NCI-H446 treated with DMSO at 0.1 percent for 48 hours (cell line): Measurements from ENCODE around the gene RNASEH1.
"Not testable (repeated sequence)": the region's sequence is repeated elsewhere in the genome, so short reads cannot be mapped to it uniquely, and the experiment has no call there.

Experiments used
- DNase-seq: peaks from one replicate; lab custom pipeline; 2025; lab: John Stamatoyannopoulos, UW

The RNASEH1 gene

DNA sequence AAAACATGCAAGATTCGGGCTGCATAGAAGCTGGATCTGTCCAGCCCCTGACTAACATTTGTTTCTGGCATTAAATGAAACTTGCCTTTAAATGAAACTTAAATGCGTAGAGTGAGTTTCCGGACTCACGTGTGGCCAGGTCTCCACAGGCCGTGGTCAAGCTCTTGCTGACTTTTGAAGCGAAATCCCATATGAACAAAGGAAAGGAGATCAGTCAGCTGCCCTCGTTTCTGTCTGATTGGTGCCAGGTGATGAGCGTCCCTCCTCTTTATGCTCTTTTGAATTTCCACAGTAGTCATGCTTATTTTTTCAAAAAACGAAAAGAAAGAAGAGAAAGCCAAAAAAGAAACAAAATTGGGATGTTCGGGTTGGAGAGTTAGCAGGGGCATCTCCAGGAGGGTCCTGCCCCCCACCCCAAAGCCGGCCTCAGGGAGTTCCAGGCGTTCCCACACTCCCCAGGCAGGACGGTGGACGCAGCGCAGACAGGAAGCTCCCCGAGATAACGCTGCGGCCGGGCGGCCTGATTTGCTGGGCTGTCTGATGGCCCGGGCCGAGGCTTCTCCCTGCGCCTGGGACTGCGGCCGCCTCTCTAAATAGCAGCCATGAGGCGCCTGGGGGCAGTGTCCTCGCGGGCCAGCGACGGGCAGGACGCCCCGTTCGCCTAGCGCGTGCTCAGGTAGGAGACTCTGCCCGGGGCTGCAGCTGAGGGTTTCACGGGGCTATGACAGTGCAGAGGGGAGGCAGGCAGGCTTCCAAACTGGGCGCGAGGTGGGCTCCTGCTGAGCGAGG lies 36.6 kb upstream of the RNASEH1 start, which contains the start of gene COLEC11:
Gene COLEC11 (plus strand): TSS at position 620 of the 789 bp plus-strand sequence. CDS start 9,229 bp downstream, outside the sequence.
- no peak for DNase-seq

DNA sequence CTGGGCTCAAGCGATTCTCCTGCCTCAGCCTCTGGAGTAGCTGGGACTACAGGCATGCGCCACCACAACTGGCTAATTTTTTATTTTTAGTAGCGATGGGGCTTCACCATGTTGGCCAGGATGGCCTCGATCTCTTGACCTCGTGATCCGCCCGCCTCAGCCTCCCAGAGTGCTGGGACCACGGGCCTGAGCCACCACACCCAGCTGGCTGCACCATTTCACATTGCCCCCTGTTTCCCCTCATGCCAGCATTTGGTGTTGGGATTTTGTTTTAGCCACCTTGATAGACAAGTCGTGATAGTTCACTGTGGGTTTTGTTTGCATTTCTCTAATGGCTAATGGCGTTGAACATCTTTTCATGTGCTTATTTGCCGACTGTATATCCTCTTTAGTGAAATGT lies 31.0 kb upstream of the RNASEH1 start:
- no peak for DNase-seq

DNA sequence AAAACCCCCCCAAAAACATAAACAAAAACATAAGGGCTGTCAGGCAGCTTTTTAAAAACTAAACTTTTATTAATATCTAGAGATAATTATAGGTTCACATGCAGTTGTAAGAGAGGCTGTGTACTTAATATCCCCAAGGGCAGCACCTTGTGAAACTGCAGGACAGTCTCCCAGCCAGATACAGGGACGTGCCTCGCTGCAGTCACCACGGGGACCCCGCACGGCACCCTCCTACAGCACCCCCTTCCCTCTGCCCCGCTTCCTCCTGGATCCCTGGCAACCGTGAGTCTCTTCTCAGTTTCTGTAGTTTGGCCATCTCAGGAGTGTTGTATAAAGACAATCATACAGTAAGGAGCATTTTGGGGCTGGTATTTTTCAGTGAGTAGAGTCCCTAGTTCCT lies 30.0 kb upstream of the RNASEH1 start:
- no peak for DNase-seq

DNA sequence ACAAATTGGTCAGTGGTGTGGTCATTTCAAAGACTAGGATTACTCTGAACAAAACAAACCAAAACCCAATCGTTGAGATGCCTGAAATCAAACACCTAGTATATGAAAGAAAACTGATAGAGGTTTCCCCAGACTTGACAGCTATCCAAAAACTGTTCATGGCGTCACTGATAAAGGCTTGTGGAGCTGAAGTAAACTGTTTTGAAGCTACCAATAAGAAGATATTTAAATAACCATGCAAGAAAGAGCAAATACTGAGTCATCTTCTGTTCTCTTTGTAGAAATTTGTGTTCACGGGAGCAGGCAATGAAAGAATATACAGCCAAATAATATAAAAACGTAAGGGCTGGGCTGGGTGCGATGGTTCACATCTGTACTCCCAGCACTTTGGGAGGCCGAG lies 29.3 kb upstream of the RNASEH1 start:
- no peak for DNase-seq

DNA sequence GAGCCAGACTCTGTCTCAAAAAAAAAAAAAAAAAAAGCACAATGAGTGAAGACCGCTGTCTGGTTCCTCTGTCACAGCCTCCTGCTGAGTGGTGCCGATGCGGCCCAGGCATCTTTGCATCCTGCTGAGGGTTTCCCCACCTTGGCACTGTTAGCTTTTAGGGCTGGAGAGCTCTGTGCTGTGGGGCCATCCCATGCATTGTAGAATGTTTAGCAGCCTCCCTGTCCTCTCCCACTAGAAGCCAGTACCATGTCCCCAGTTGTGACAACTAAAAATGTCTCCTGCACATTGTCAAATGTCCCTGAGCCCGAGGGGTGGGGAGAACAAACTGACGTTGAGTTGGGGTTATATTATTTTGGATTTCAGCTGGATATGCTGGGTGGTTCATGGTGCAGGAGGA lies 28.9 kb upstream of the RNASEH1 start:
- no peak for DNase-seq

DNA sequence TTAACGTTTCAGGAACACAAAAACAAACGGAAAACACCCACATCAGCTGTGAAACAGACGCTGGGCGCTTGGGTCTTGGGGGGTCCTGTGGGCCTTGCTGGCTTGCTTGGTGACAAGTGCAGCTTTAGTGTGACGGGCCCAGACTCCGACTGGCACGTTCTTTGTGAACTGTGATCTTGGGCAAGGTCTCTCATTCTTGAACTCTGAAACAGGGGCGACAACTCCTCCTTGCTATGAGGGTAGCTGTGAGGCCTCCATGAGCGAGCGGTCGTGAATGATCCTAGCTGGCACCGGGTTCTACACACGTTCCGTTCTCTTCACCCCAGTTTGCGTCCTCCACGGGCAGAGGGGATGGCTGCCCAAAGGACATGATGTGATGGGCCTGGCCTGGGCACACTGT lies 28.1 kb upstream of the RNASEH1 start:
- no peak for DNase-seq

DNA sequence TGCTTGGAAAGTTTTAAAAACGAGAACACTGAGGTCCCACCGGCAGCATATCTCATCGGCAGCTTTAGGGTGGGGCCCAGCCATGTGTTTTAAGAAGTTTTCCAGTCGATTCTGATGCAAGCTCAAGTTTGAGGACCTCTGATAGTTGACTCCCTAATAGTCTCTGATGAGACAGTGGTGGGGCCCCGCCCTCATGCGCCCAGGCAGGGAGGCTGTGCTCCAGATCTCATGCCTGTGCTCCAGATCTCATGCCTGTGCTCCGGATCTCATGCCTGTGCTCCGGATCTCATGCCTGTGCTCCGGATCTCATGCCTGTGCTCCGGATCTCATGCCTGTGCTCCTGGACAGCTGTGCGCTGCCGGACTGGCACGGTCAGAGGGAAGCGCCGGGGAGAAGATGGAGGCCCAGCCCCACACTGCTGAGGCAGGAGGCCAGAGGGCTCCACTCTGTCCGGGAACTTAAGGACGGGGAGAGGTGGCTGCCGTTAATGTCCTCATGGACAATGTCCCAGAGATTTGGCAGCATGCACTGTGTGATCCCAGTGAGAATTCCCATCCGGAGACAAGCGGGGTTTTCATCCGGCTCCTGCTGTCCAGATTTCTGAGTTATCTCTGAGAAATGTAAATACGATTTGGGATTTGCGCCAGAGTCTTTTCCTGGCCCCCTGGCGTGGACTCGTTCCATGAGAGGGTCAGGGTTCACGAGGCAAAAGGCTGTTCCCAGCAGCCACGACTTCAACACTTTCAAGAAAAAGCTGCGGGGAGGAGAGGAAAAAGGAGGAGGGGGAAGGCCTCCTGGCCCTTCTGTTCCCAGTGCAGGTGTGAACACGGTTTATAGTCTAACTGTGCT lies 27.4 kb upstream of the RNASEH1 start:
- no peak for DNase-seq

DNA sequence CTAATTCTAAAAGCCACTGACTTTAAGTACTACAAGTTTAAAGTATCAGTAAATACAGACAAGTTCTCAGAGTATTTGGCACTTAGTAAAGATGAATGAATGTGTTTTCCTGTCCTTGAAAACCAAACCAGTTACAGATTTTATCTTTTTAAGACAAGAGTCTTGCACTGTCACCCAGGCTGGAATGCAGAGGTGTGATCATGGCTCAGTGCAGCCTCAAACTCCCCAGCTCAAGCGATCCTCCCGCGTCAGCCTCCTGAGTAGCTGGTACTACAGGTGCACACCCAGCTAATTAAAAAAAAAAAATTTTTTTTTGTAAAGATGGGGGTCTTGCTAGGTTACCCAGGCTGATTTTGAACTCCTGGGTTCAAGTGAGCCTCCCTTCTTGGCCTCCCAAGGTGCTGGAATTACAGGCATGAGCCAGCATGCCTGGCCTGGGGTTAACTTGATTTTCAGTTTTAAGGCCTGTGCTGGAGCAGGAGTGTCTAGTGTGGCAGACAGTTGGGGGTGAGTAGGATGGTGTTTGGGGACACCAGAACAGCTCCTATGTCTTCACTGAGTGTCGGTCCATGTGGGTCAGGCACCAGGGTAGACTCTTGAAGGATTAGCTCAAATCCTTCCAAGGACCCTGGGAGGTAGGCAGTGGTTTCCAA lies 26.6 kb upstream of the RNASEH1 start:
- no peak for DNase-seq

DNA sequence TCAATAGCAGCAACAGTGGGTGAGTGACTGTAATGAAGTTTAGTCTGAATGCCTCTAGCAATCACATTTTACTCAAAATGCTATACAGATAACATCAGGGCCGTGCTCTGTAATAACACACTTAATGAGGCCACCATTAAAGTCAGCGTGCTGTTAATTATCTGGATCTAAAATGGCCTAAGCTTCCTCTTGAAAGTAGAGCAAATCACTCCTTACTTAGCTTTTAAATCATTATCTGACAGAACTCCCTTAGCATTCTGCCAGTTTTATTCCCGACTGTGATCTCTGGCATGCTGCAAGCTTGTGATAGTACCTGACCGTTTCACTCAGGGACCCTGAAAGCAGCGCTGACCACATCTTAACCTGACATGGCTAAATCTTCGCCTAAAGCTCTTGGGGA lies 25.9 kb upstream of the RNASEH1 start:
- DNase-seq = no peak

DNA sequence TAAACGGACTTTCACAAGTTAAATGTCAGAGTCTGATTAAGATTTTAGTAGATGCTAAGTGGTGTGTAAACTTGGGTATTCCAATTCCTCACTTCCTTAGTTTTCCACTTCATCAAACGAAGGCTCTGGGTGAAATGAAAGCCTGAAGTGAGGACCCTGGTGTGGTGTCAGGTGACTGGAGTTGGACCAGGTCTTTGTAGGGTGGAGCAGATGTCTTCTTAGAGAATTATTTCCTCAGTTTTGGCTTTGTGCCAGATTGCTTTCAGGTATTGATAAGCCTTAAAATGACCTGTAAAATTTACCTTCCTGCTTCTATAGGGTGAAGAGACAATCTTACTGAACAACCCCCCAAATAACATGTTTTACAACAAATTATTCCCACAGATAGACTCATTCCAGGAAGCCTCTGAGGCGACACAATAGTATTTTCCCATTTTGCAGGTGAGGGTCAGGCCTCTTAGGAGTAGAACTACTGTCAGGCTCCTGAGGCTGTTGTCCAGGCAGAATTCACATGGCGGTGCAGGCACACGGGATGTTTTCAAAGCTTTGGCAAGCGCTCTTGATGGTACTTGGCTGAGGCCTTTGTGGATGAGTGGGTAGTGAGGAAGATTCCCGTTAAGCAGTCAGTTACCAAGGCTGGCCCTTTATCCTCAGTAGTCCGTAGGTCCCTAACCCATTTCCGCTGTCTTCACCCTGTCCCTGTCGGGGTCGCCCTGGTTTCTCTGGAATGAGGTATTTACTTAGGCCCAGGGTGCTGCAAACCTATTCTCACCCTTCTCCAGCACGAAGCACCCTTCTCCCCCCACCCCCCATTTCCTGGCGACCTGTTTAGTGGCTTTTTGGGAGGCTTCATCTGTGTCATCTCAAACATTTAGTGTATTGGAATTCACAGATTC lies 23.5 kb upstream of the RNASEH1 start:
- no peak for DNase-seq

DNA sequence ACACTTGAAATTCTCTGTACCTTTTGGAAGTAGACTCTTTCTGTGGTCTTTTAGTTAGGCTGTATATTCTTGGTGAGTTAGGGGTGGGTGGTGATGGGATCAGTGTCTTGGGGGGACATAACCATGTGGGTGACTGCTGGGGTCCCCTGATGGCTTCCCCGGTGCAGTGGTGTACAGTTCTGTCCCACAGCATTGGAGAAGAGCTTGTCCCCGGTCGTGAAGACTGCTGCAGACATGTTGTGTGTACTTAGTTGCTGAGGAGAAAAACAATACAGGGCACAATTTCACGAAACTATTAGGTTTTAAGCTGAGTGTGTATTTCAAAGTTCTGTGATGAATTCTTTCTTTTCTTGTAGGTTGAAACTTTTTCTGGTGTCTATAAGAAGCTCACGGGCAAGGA lies 22.3 kb upstream of the RNASEH1 start:
- no peak for DNase-seq

DNA sequence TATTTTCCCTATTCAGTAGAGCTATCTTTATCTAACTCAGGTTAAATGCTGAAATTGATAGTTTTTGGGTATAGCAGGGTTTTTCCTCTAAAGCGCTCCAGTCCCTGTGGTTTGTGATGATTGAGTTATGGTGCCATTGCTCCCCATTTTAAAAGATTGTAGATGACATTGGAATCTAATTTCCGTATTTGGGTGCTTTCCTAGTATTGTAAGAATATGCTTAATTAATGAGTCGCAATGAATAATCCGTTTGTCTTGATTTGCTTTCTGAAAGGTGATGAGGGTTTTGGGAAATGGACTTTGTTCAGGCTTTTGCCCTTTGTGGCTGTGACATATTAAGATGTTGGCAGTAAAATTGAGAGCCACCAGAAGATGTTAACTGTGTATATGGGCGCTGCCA lies 20.9 kb upstream of the RNASEH1 start:
- DNase-seq = no peak

DNA sequence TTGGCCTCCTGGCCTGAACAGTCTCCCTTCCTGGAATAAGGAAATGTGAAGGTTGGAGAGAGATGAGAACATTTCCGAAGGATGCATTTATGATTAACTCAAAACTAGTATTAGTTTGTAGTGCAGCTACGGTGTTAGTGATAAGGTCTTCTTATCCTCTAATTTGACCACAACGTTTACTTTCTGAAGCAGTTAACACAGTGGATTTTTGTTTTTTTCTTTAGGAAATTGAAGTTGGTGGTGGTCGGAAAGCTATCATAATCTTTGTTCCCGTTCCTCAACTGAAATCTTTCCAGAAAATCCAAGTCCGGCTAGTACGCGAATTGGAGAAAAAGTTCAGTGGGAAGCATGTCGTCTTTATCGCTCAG lies 18.1 kb upstream of the RNASEH1 start:
- not testable (repeated sequence) for DNase-seq

DNA sequence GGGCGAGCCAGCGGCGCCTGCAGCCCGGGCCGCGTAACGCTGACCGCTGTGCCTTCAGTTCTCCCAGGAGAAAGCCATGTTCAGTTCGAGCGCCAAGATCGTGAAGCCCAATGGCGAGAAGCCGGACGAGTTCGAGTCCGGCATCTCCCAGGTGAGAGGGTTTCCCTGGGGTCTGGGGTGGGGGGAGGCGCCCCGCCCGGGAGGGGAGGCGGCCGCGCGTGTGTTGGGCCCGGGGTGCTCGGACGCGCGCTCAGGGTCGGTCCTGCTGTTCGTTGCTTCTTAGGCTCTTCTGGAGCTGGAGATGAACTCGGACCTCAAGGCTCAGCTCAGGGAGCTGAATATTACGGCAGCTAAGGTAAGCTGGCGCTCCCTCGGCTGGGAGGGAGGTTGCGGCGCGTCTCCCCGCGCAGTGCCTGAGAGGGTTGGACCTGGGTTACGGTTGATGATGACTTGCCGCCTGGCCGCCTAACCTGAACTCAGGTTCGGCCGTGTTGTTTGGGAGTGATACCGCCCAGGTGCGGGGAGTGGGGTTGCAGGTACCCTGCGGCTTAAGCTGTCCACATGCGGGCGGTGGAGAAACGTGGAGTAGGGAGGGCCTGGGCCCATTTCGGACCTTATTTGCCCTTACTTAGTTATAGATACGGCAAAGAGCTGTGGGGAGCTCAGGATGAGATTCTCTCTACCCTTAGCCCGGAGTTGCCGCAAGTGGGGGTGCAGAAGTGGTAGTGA lies 17.6 kb upstream of the RNASEH1 start:
- DNase-seq = no peak

DNA sequence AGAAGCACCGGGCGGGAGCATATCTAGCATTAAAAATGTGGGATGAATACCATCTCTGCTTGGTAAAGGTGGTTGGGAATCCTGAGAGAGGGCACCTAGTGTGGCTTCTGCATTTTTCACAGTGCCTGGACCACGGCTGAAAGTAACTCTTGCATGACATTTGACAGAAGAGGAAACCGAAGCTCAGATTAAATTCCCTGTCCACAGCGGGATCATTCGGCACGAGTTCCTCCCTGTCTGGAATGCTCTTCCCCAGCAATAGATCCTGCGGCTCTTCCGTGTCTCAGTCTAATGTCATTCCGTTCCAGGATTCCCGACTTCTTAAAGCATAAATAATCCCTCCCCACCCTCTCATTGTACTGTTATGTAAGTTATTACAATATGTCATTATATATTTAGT lies 16.0 kb upstream of the RNASEH1 start:
- DNase-seq = no peak

DNA sequence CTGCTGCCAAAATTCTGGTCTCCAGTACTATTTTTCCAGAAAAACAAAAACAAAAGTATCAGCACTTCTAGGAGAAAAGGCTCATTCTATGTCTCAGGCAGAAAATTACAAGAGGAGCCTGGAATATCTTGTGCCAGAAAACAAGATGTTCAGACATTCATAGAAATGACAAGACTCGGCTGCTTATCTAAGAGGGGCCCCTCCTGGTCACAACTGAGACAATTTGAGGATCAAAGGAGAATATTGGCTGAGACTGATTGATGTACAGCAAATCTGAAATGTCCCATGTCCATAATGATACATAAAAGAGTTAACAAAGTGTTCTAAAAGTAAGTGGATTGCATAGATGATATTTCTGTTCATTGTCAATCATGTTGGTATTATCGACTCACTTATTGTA lies 14.5 kb upstream of the RNASEH1 start:
- DNase-seq = no peak

DNA sequence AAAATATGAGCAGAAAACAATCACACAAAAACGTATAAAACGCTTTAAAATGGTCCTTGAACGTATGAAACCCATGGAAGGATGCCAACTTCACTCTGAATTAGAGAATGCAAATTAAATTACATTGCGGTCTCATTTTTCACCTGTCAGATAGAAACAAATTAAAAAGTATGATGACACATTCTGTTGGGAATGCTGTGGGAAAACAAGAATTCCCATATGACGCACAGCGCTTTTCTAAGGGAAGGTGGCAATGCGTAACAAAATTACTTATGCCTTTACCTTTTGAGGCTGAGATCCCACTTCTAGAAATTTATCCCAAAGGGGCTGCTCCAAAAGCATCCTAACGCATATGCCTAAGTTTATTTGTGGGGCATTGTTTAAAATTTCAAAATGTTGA lies 13.2 kb upstream of the RNASEH1 start:
- no peak for DNase-seq

DNA sequence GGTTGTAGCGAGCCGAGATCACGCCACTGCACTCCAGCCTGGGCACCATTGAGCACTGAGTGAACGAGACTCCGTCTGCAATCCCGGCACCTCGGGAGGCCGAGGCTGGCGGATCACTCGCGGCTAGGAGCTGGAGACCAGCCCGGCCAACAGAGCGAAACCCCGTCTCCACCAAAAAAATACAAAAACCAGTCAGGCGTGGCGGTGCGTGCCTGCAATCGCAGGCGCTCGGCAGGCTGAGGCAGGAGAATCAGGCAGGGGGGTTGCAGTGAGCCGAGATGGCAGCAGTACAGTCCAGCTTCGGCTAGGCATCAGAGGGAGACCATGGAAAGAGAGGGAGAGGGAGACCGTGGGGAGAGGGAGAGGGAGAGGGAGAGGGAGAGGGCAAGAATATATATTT lies 11.5 kb upstream of the RNASEH1 start:
- not testable (repeated sequence) for DNase-seq

DNA sequence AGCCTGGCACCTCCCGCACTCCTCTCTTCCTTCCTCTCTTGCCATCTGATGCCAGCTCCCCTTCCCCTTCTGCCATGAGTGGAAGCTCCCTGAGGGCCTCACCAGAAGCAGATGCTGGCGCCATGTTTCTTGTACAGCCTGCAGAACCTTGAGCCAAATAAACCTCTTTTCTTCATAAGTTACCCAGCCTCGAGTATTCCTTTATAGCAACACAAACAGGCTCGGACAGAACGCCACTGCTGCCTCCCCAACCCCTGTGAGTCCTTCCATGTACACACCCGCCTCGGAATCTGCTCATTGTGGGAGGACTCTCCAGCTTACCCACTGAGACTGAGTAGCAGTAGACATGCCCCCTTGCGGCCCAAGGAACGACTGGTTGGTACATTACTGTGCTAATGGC lies 8.7 kb upstream of the RNASEH1 start:
- DNase-seq = no peak

DNA sequence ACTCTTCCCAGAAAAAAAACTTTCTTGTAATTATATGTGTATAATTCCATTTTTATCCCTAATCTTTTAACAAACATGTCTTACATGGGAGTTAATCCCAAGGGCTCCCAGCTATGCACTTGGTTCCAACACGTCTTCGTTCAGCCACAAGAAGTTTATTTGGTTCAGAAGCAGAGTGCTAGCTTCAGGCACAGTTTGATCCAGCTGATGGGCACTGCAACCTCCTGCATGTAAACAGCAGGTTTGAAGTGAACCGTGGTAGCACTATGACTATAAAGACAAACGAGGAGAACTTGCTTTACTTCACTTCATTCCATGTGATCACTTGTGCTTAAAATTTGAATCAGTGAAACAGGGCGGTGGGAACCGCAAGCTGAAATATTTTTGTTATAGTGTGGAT lies 7.0 kb upstream of the RNASEH1 start:
- DNase-seq = no peak

DNA sequence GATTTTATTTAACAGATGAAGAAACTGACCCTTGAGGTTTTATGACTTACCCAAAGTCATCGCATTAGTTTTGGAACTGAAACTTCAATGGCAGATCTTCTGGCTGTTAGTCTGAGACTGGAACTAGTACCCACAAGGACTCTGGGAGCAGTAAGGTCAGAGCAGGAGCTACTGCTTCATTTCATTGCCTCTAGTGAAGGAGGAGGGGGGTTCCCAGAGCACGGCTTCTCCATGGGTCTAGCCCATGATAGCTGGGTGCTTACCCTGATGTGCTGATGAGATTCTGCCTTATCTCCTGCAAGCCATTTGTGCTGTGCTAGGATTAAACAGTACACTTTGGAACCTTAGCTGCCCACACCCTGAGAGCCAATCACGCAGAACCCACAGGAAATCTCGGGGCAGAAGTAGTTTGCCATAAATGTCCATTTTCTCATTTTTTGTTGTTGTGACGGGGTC lies 5.4 kb upstream of the RNASEH1 start:
- no peak for DNase-seq
